Measurements from ENCODE around the gene RPS6KA1. TPM values are rescaled to one million over a fixed set of nuclear protein-coding genes. Genes with fewer than 3 reads are reported as not detected.

Gene RPS6KA1
- total and polyA plus RNA-seq, 2 of the 4 experiments (the other 2 are of a cell fraction) = 3.6 to 6.3 TPM

DNA sequence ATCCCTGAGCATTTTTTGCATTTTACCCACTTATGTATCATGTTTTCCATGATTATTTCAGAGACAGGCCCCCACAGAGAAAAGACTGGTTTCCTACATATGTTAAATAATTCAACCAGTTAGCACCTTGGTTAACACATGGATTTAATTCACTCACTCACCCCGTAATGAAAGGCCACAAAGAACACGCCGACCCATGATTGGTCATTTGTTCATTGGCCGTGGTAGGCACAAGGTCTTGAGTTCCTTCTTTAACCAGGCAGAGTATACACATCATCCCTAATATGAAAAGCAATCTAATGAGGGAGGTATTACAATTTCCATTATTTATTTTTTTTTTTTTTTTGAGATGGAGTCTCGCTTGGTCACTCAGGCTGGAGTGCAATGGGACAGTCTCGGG, 50.6 kb downstream of the RPS6KA1 start:
- H2BK120ac ChIP-seq (ENCODE audit: low read depth, low read length) = no peak overlapping the region
- DNase-seq (no peak), ATAC-seq (ENCODE audit: low read depth) (no peak)
- H3K23ac ChIP-seq (ENCODE audit: low read depth, low read length) = no peak overlapping the region
- no peak overlapping the region for H3K14ac ChIP-seq (replicated peaks; ENCODE audit: low read depth, low read length)
- H3K9me1 ChIP-seq (ENCODE audit: insufficient read depth, low read length) = peaks cover 12% of the 10 kb centered on the region; the same call in 1 of the 2 replicates
- no peak overlapping the region for H3K4ac ChIP-seq (ENCODE audit: low read depth, low read length)
- no peak overlapping the region for H2BK5ac ChIP-seq (ENCODE audit: low read depth, low read length, poor library complexity, severe bottlenecking)
- WGBS, 2 experiments (ENCODE audit: extremely low coverage in 2 of 2, insufficient read length in 1 of 2) = no CpG with 5 or more reads among the region's 6 CpGs
- ChIA-PET POLR2A (ENCODE audit: unreplicated experiment) (no interaction called here), CTCF (interaction anchor here (1.5 kb wide), 1 partner anchor 15 kb away, joined by 4 read pairs; no protein-coding TSS in a partner anchor)
- H3K4me3 ChIP-seq (ENCODE audit: insufficient read depth, low read depth, low read length) = no peak overlapping the region
- TF ChIP-seq RFX5 (IDR thresholded peaks at IDR 0.05; ENCODE audit: low read depth, low read length) = no peak
- H2AK9ac ChIP-seq (replicated peaks; ENCODE audit: low read depth, low read length, poor library complexity) = no peak overlapping the region
- no peak overlapping the region for H4K5ac ChIP-seq (ENCODE audit: low read depth, low read length)
- H3K9ac ChIP-seq (ENCODE audit: low read depth, low read length) = no peak overlapping the region
- no peak overlapping the region for H2BK20ac ChIP-seq (ENCODE audit: low read depth, low read length)
- H3K79me1 ChIP-seq (ENCODE audit: low read depth in 1 of 2, low read length in 2 of 2) = no peaks in the 10 kb centered on the region
- H4K91ac ChIP-seq (ENCODE audit: insufficient read depth, low read depth, low read length) = no peak overlapping the region
- no peak overlapping the region for H3K18ac ChIP-seq (ENCODE audit: low read depth, low read length)
- dilution Hi-C loops (cut with HindIII; ENCODE audit: low sequenced_read_pairs, unreplicated experiment) (loop anchor here (25.0 kb wide), 1 partner anchor 207 kb away; the partner anchor contains the start of gene PIGV), intact Hi-C loops (cut with micrococcal nuclease) (no loop called here), in situ Hi-C loops (cut with MboI; ENCODE audit: low sequenced_read_pairs) (no loop called here)
- no peak overlapping the region for H3K4me2 ChIP-seq (ENCODE audit: low read depth, low read length)
- H3K9me3 ChIP-seq (ENCODE audit: control insufficient read depth, insufficient read depth, low read length) = no peaks in the 10 kb centered on the region
- peaks cover 7% of the 10 kb centered on the region; the same call in 1 of the 2 replicates for H3K27me3 ChIP-seq (ENCODE audit: control insufficient read depth, insufficient read depth, low read length)
- no peak overlapping the region for H4K8ac ChIP-seq (ENCODE audit: low read depth in 2 of 2, low read length in 2 of 2)
- H3K36me3 ChIP-seq (ENCODE audit: control insufficient read depth, insufficient read depth, low read length) = no peaks in the 10 kb centered on the region
- H4K20me1 ChIP-seq (ENCODE audit: insufficient read depth, low read length) = no peaks in the 10 kb centered on the region
- H3K27ac ChIP-seq (ENCODE audit: insufficient read depth, low read length) = no peak overlapping the region
- no peak overlapping the region for H3K56ac ChIP-seq (ENCODE audit: extremely low read depth, insufficient read depth, low read length)
- no TSS peak for BruUV-seq (replicated peaks)
- no peak overlapping the region for H2AFZ ChIP-seq (replicated peaks; ENCODE audit: low read length, poor library complexity)
- no peak overlapping the region for H2AK5ac ChIP-seq (ENCODE audit: low read depth, low read length)
- H3K4me1 ChIP-seq (ENCODE audit: control insufficient read depth, insufficient read depth, low read length) = peaks cover 4% of the 10 kb centered on the region; the same call in 1 of the 2 replicates
- no peak overlapping the region for H2BK15ac ChIP-seq (ENCODE audit: low read depth, low read length)
